CD14-positive monocyte (primary cell): ENCODE results near the gene MEG3. TPM values are rescaled to one million over a fixed set of nuclear protein-coding genes. Genes with fewer than 3 reads are reported as not detected.

Experiments used
- DNase-seq, 3 donors: peaks; one replicate each; pipeline ENCODE4 v3.0.0-alpha.2; 2011 to 2022
- H2AFZ ChIP-seq: 2 replicates; pipeline ENCODE4 v1.6.0; 2012; ENCODE audit warnings: mild to moderate bottlenecking, low read depth, low read length, inconsistent platforms; ENCODE audit not compliant: insufficient read depth, poor library complexity, severe bottlenecking
- H3K27ac ChIP-seq, 2 donors: 1 replicate in 1 of 2; 2 replicates in 1 of 2; pipeline ENCODE4 v1.5.1; 2012 to 2013; ENCODE audit warnings: low read length in 2 of 2, control low read depth in 1 of 2, inconsistent platforms in 1 of 2, low read depth in 1 of 2, mild to moderate bottlenecking in 1 of 2
- H3K27me3 ChIP-seq, 2 donors: one replicate each; pipeline versions ENCODE4 v1.6.0 to v1.6.1; 2011 to 2013; ENCODE audit warnings: low read length in 2 of 2; ENCODE audit not compliant: control insufficient read depth in 2 of 2, insufficient read depth in 2 of 2
- H3K36me3 ChIP-seq, 2 donors: replicated peaks in 1 of 2; 1 replicate in 1 of 2; 2 replicates in 1 of 2; pipeline versions ENCODE4 v1.5.1 to v1.6.1; 2012 to 2013; ENCODE audit warnings: low read length in 2 of 2, control low read depth in 1 of 2, inconsistent platforms in 1 of 2, mild to moderate bottlenecking in 1 of 2; ENCODE audit not compliant: insufficient read depth in 2 of 2, control insufficient read depth in 1 of 2
- H3K4me1 ChIP-seq, 2 donors: 1 replicate in 1 of 2; 2 replicates in 1 of 2; pipeline versions ENCODE4 v1.5.1 to v1.6.1; 2012 to 2013; ENCODE audit warnings: low read length in 2 of 2, control low read depth in 1 of 2, inconsistent platforms in 1 of 2, mild to moderate bottlenecking in 1 of 2, moderate library complexity in 1 of 2; ENCODE audit not compliant: insufficient read depth in 2 of 2, control insufficient read depth in 1 of 2
- H3K4me2 ChIP-seq: replicated peaks from 2 replicates; pipeline ENCODE3; 2012; ENCODE audit warnings: low read length, moderate library complexity, mild to moderate bottlenecking; ENCODE audit not compliant: poor library complexity, severe bottlenecking; ENCODE audit errors: extremely low read depth
- H3K4me3 ChIP-seq, 3 experiments: fragments of 200-600 bp in 1 of 3; sonication (generic) in 1 of 3; replicated peaks in 1 of 3; 1 replicate in 2 of 3; 2 replicates in 1 of 3; pipeline ENCODE4 v1.5.1; 2011 to 2013; ENCODE audit warnings: low read length in 3 of 3, mild to moderate bottlenecking in 3 of 3, control low read depth in 2 of 3, low read depth in 2 of 3, inconsistent platforms in 1 of 3, moderate library complexity in 1 of 3
- H3K79me2 ChIP-seq: 2 replicates; pipeline ENCODE4 v1.6.0; 2012; ENCODE audit warnings: mild to moderate bottlenecking, control low read depth, inconsistent platforms, low read length, moderate library complexity; ENCODE audit not compliant: insufficient read depth
- H3K9ac ChIP-seq: 2 replicates; pipeline ENCODE4 v1.6.0; 2017; ENCODE audit warnings: low read length, mild to moderate bottlenecking; ENCODE audit not compliant: insufficient read depth, poor library complexity, severe bottlenecking
- H3K9me3 ChIP-seq, 2 donors: replicated peaks in 1 of 2; 1 replicate in 1 of 2; 2 replicates in 1 of 2; pipeline versions ENCODE4 v1.5.1 to v1.6.1; 2012 to 2013; ENCODE audit warnings: low read length in 2 of 2, control low read depth in 1 of 2; ENCODE audit not compliant: control insufficient read depth in 1 of 2, insufficient read depth in 1 of 2
- H4K20me1 ChIP-seq: 2 replicates; pipeline ENCODE4 v1.6.0; 2012; ENCODE audit warnings: mild to moderate bottlenecking, low read length, control low read depth, moderate library complexity; ENCODE audit not compliant: insufficient read depth
- H3K27ac Mint-ChIP-seq, 7 donors: one replicate each; pipeline ENCODE4 v1.8.0; 2020; ENCODE audit warnings: mild to moderate bottlenecking in 7 of 7, mixed read lengths in 7 of 7, moderate library complexity in 6 of 7, inconsistent platforms in 2 of 7
- H3K27me3 Mint-ChIP-seq, 3 donors: one replicate each; pipeline ENCODE4 v1.8.0; 2021 to 2022; ENCODE audit warnings: low read depth in 3 of 3, mild to moderate bottlenecking in 3 of 3, mixed read lengths in 3 of 3, moderate library complexity in 3 of 3, inconsistent platforms in 1 of 3
- H3K36me3 Mint-ChIP-seq, 2 donors: one replicate each; pipeline ENCODE4 v1.8.0; 2020; ENCODE audit warnings: mixed read lengths in 2 of 2, inconsistent platforms in 1 of 2, mild to moderate bottlenecking in 1 of 2
- H3K4me1 Mint-ChIP-seq: one replicate; pipeline ENCODE4 v1.8.0; 2020; ENCODE audit warnings: mild to moderate bottlenecking, mixed read lengths
- H3K4me3 Mint-ChIP-seq, 2 donors: one replicate each; pipeline ENCODE4 v1.8.0; 2020; ENCODE audit warnings: mild to moderate bottlenecking in 2 of 2, mixed read lengths in 2 of 2, moderate library complexity in 1 of 2
- H3K9me3 Mint-ChIP-seq, 7 donors: one replicate each; pipeline ENCODE4 v1.8.0; 2020 to 2022; ENCODE audit warnings: mixed read lengths in 7 of 7, mild to moderate bottlenecking in 6 of 7, moderate library complexity in 6 of 7, inconsistent platforms in 2 of 7
- WGBS: methylation state at CpG from one replicate; pipeline ENCODE4 v1.1.5; 2013; ENCODE audit warnings: missing lambda C conversion rate; ENCODE audit not compliant: insufficient coverage; 5-methylcytosine and 5-hydroxymethylcytosine counted together
- intact Hi-C, 2 donors: fragments of 100-400 bp; cut with micrococcal nuclease; formaldehyde crosslinking; loops; one replicate each; pipeline versions ENCODE4 v1.15.0 to v1.15.1; 2023
- polyA plus RNA-seq, 3 donors: library from polyadenylated mRNA; depleted of rRNA in 1 of 3; unstranded in 2 of 3; stranded (reverse) in 1 of 3; fragments of 300-500 nt in 2 of 3; fragments of >200 nt in 1 of 3; fragmentation: Illumina TruSeq in 2 of 3; gene quantifications; 1 replicate in 2 of 3; 2 replicates in 1 of 3; pipeline ENCODE4 v1.2.3, GENCODE V29; 2012 to 2021
- TF ChIP-seq, protein P1 (sequence below): fragments of 200-600 bp; IDR thresholded peaks from one replicate; pipeline ENCODE4 v1.8.0; 2022; ENCODE audit warnings: antibody characterized with exemption, mild to moderate bottlenecking

The MEG3 gene
- polyA plus RNA-seq, 3 donors, result 1.7 TPM; not detected in 2

DNA sequence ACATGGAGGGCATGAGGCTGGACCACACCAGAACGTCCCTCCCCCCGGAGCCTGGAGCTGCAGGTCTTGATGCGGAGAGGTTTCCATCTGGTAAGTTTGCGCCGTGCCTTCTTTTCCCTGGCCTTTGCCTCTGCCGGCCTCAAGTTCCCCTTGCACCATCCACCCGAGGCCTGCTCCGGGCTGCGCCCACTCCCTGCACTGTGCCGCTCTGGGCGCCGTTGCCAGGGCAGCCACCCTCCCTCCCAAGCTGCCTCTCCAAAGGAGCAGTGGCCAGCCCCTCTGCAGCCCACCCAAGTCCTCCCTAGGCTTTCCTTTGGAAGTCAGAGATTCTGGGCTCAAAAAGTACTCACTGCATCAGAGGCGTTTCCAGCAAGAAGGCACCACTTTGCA is 46.2 kb upstream of the MEG3 start:
- Histone ChIP-seq H3K79me2 (no peaks in the 10 kb centered on the region), H3K4me1 (no peaks in the 10 kb centered on the region), H3K27ac (no peak overlapping the region), H3K9me3 (no peaks in the 10 kb centered on the region), H3K9ac (no peak overlapping the region), H3K27me3 (no peaks in the 10 kb centered on the region), H3K36me3 (no peaks in the 10 kb centered on the region), H2AFZ (no peak overlapping the region), H3K4me2 (no peak overlapping the region), H4K20me1 (no peaks in the 10 kb centered on the region), H3K4me3 (no peak overlapping the region)
- Mint-ChIP-seq H3K4me1 (no peaks in the 10 kb centered on the region), H3K36me3 (no peaks in the 10 kb centered on the region), H3K27ac (no peak overlapping the region), H3K27me3 (peaks cover 0 to 4% (median 2%) of the 10 kb centered on the region in 3 donors), H3K4me3 (no peak overlapping the region), H3K9me3 (no peaks in the 10 kb centered on the region)
- WGBS, result 97% methylated on average over 13 of the region's 13 CpGs
- intact Hi-C loops, result no loop called here
- TF ChIP-seq, protein P1, sequence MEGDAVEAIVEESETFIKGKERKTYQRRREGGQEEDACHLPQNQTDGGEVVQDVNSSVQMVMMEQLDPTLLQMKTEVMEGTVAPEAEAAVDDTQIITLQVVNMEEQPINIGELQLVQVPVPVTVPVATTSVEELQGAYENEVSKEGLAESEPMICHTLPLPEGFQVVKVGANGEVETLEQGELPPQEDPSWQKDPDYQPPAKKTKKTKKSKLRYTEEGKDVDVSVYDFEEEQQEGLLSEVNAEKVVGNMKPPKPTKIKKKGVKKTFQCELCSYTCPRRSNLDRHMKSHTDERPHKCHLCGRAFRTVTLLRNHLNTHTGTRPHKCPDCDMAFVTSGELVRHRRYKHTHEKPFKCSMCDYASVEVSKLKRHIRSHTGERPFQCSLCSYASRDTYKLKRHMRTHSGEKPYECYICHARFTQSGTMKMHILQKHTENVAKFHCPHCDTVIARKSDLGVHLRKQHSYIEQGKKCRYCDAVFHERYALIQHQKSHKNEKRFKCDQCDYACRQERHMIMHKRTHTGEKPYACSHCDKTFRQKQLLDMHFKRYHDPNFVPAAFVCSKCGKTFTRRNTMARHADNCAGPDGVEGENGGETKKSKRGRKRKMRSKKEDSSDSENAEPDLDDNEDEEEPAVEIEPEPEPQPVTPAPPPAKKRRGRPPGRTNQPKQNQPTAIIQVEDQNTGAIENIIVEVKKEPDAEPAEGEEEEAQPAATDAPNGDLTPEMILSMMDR, result no peak
- DNase-seq, result no peak

DNA sequence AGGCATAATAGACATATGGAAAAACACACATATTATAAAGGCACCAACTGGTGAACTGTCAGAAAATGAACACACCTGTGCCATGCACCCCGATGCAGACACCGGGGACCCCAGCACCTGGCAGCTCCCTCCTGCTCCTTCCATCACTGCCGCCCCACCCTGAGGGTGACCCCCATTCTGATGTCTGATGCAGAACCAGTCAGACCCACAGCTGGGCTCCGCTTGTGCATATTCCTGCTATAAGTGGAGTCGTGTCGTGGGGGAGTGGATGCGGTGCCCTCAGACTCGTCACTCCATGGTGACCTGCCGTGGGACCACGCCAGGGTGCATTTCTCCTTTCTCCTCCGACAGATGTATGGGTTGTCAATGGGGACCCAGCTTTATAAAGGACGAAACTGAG is 45.7 kb upstream of the MEG3 start:
- Histone ChIP-seq H4K20me1 (no peaks in the 10 kb centered on the region), H3K9ac (no peak overlapping the region), H3K27me3 (no peaks in the 10 kb centered on the region), H2AFZ (no peak overlapping the region), H3K79me2 (no peaks in the 10 kb centered on the region), H3K4me1 (no peaks in the 10 kb centered on the region), H3K27ac (no peak overlapping the region), H3K4me3 (no peak overlapping the region), H3K36me3 (no peaks in the 10 kb centered on the region), H3K9me3 (no peaks in the 10 kb centered on the region), H3K4me2 (no peak overlapping the region)
- H3K36me3 Mint-ChIP-seq, result no peaks in the 10 kb centered on the region
- no peaks in the 10 kb centered on the region for H3K4me1 Mint-ChIP-seq
- no peak overlapping the region for H3K4me3 Mint-ChIP-seq
- H3K27ac Mint-ChIP-seq, result no peak overlapping the region
- DNase-seq, result no peak
- 91% methylated on average over 8 of the region's 12 CpGs for WGBS
- peaks cover 0 to 4% (median 2%) of the 10 kb centered on the region in 3 donors for H3K27me3 Mint-ChIP-seq
- TF ChIP-seq, protein P1, result no peak
- intact Hi-C loops, result no loop called here
- no peaks in the 10 kb centered on the region for H3K9me3 Mint-ChIP-seq
